H1 (cell line): ENCODE measurements around the gene ZFP37. TPM values are rescaled to one million over a fixed set of nuclear protein-coding genes. Genes with fewer than 3 reads are reported as not detected.

Experiments
- CTCF ChIA-PET: fragments of 300-600 bp; sonication (Branson Sonifier 250); formaldehyde crosslinking; loops from one replicate; lab custom pipeline; 2021; ENCODE audit not compliant: partially characterized antibody; lab: Charles Lee
- POLR2A ChIA-PET: fragments of 300-600 bp; sonication (Branson Sonifier 250); formaldehyde crosslinking; loops from one replicate; lab custom pipeline; 2021; ENCODE audit warnings: inconsistent platforms; ENCODE audit not compliant: partially characterized antibody; lab: Charles Lee
- DNase-seq, 2 experiments: peaks; one replicate each; pipeline versions ENCODE4 v3.0.0 to v3.0.0-alpha.2; 2010 to 2022; ENCODE audit warnings: low spot score in 2 of 2, low read depth in 1 of 2, mixed read lengths in 1 of 2
- FAIRE-seq: peaks from 2 replicates; lab custom pipeline; 2011; peaks lifted over from hg19 to GRCh38; lab: Jason Lieb, UNC
- H2AFZ ChIP-seq: 2 replicates; pipeline ENCODE4 v1.8.1; 2012; ENCODE audit warnings: low read length, inconsistent platforms
- H2AK5ac ChIP-seq: 2 replicates; pipeline ENCODE4 v1.6.1; 2013; ENCODE audit warnings: low read depth, low read length
- H2BK120ac ChIP-seq: replicated peaks from 2 replicates; pipeline ENCODE3; 2013; ENCODE audit warnings: low read depth, low read length, inconsistent platforms
- H2BK12ac ChIP-seq: 2 replicates; pipeline ENCODE4 v1.6.1; 2013; ENCODE audit warnings: low read depth, low read length
- H2BK15ac ChIP-seq: 2 replicates; pipeline ENCODE4 v1.6.1; 2013; ENCODE audit warnings: low read length
- H2BK20ac ChIP-seq: 2 replicates; pipeline ENCODE4 v1.6.1; 2013; ENCODE audit warnings: low read length
- H2BK5ac ChIP-seq: 2 replicates; pipeline ENCODE4 v1.6.1; 2013; ENCODE audit warnings: low read depth, low read length
- H3K14ac ChIP-seq: 2 replicates; pipeline ENCODE4 v1.6.1; 2013; ENCODE audit warnings: inconsistent platforms; ENCODE audit not compliant: insufficient read length
- H3K18ac ChIP-seq: 2 replicates; pipeline ENCODE4 v1.6.1; 2013; ENCODE audit warnings: low read length; ENCODE audit errors: extremely low read depth
- H3K23ac ChIP-seq: 2 replicates; pipeline ENCODE4 v1.6.1; 2013; ENCODE audit warnings: inconsistent platforms; ENCODE audit not compliant: insufficient read length
- H3K23me2 ChIP-seq: 2 replicates; pipeline ENCODE4 v1.6.1; 2013; ENCODE audit warnings: low read depth, low read length
- H3K27ac ChIP-seq: 2 replicates; pipeline ENCODE4 v1.6.1; 2011; ENCODE audit warnings: low read depth, low read length, inconsistent platforms
- H3K27me3 ChIP-seq, 4 experiments: replicated peaks in 1 of 4; 1 replicate in 1 of 4; 2 replicates in 3 of 4; pipeline versions ENCODE4 v1.6.1 to v1.8.1; 2011 to 2013; ENCODE audit warnings: low read length in 3 of 4, mild to moderate bottlenecking in 3 of 4, inconsistent platforms in 2 of 4, mixed read lengths in 2 of 4, moderate library complexity in 1 of 4; ENCODE audit not compliant: control insufficient read depth in 3 of 4, insufficient read depth in 3 of 4; ENCODE audit errors: extremely low read depth in 1 of 4
- H3K36me3 ChIP-seq, 4 experiments: 2 replicates each; pipeline versions ENCODE4 v1.6.1 to v1.8.1; 2011 to 2013; ENCODE audit warnings: mild to moderate bottlenecking in 4 of 4, low read length in 3 of 4, moderate library complexity in 2 of 4, control low read depth in 1 of 4, inconsistent platforms in 1 of 4; ENCODE audit not compliant: insufficient read depth in 4 of 4, control insufficient read depth in 2 of 4
- H3K4ac ChIP-seq: replicated peaks from 2 replicates; pipeline ENCODE3; 2013; ENCODE audit warnings: low read length, low read depth, mixed read lengths, inconsistent platforms; ENCODE audit not compliant: insufficient read length
- H3K4me1 ChIP-seq, 4 experiments: replicated peaks in 1 of 4; 1 replicate in 1 of 4; 2 replicates in 3 of 4; pipeline versions ENCODE4 v1.6.1 to v1.8.1; 2011 to 2013; ENCODE audit warnings: low read length in 3 of 4, inconsistent platforms in 2 of 4, mixed read lengths in 1 of 4; ENCODE audit not compliant: insufficient read depth in 4 of 4, control insufficient read depth in 3 of 4
- H3K4me2 ChIP-seq, 2 experiments: 2 replicates each; pipeline versions ENCODE4 v1.6.1 to v1.8.1; 2011 to 2013; ENCODE audit warnings: low read depth in 2 of 2, low read length in 2 of 2, control low read depth in 1 of 2, inconsistent platforms in 1 of 2, mild to moderate bottlenecking in 1 of 2; ENCODE audit not compliant: insufficient read depth in 1 of 2
- H3K4me3 ChIP-seq, 4 experiments: fragments of 200-600, 300-600 bp in 1 of 4; sonication (generic), shearing (Covaris generic), sonication (Bioruptor Twin) in 1 of 4; 2 replicates each; pipeline versions ENCODE4 v1.5.1 to v1.8.1; 2011 to 2016; ENCODE audit warnings: low read length in 4 of 4, low read depth in 3 of 4, control low read depth in 2 of 4, inconsistent platforms in 2 of 4, mild to moderate bottlenecking in 2 of 4, mixed read lengths in 1 of 4, moderate library complexity in 1 of 4; ENCODE audit not compliant: insufficient read depth in 2 of 4; ENCODE audit errors: extremely low read depth in 1 of 4
- H3K56ac ChIP-seq: replicated peaks from 2 replicates; pipeline ENCODE3; 2013; ENCODE audit warnings: low read depth, mild to moderate bottlenecking, mixed read lengths, low read length, inconsistent platforms; ENCODE audit not compliant: insufficient read length
- H3K79me1 ChIP-seq: 2 replicates; pipeline ENCODE4 v1.6.1; 2013; ENCODE audit warnings: low read depth, low read length, control low read depth
- H3K79me2 ChIP-seq, 2 experiments: 2 replicates each; pipeline versions ENCODE4 v1.6.1 to v1.8.1; 2012 to 2013; ENCODE audit warnings: low read length in 2 of 2, mild to moderate bottlenecking in 2 of 2, inconsistent platforms in 1 of 2; ENCODE audit not compliant: insufficient read depth in 2 of 2, control insufficient read depth in 1 of 2
- H3K9ac ChIP-seq, 4 experiments: replicated peaks in 1 of 4; 1 replicate in 1 of 4; 2 replicates in 3 of 4; pipeline versions ENCODE4 v1.6.1 to v1.8.1; 2011 to 2013; ENCODE audit warnings: low read depth in 3 of 4, low read length in 3 of 4, control low read depth in 2 of 4, mild to moderate bottlenecking in 2 of 4, moderate library complexity in 2 of 4, inconsistent platforms in 1 of 4; ENCODE audit errors: extremely low read depth in 1 of 4
- H3K9me3 ChIP-seq, 2 experiments: 2 replicates each; pipeline versions ENCODE4 v1.6.1 to v1.8.1; 2012 to 2013; ENCODE audit warnings: mild to moderate bottlenecking in 2 of 2, moderate library complexity in 2 of 2, control low read depth in 1 of 2, inconsistent platforms in 1 of 2, low read depth in 1 of 2, low read length in 1 of 2, mixed read lengths in 1 of 2; ENCODE audit not compliant: insufficient read depth in 2 of 2
- H4K20me1 ChIP-seq, 2 experiments: replicated peaks in 1 of 2; 2 replicates each; pipeline versions ENCODE3 to v1.8.1; 2011 to 2013; ENCODE audit warnings: inconsistent platforms in 2 of 2, low read length in 2 of 2, mild to moderate bottlenecking in 1 of 2; ENCODE audit not compliant: insufficient read depth in 2 of 2, control insufficient read depth in 1 of 2
- H4K5ac ChIP-seq: 2 replicates; pipeline ENCODE4 v1.6.1; 2013; ENCODE audit warnings: low read length, low read depth, mixed read lengths, inconsistent platforms; ENCODE audit not compliant: insufficient read length
- H4K8ac ChIP-seq: 2 replicates; pipeline ENCODE4 v1.8.0; 2013; ENCODE audit warnings: mild to moderate bottlenecking, moderate library complexity, low read length, inconsistent platforms; ENCODE audit not compliant: insufficient read depth; ENCODE audit errors: extremely low read depth
- H4K91ac ChIP-seq: replicated peaks from 2 replicates; pipeline ENCODE3; 2013; ENCODE audit warnings: low read length, mixed read lengths, inconsistent platforms; ENCODE audit not compliant: insufficient read length
- BACH1 ChIP-seq: IDR thresholded peaks from 2 replicates; pipeline ENCODE4 v1.6.1; 2012; ENCODE audit warnings: low read length, improper control_type of control experiment
- CHD1 ChIP-seq: IDR thresholded peaks from 2 replicates; pipeline ENCODE4 v1.6.1; 2012; ENCODE audit warnings: low read depth, low read length, improper control_type of control experiment
- CTBP2 ChIP-seq: IDR thresholded peaks from 2 replicates; pipeline ENCODE4 v1.7.0; 2011; ENCODE audit warnings: borderline replicate concordance, mild to moderate bottlenecking, moderate library complexity, mixed read lengths, low read length; ENCODE audit not compliant: insufficient read depth, insufficient read length
- E2F6 ChIP-seq: IDR thresholded peaks from 2 replicates; pipeline ENCODE4 v1.6.1; 2012; ENCODE audit warnings: inconsistent platforms
- HDAC6 ChIP-seq: IDR thresholded peaks from one replicate; pipeline ENCODE4 v1.7.1; 2012; ENCODE audit warnings: low read depth, mild to moderate bottlenecking, inconsistent platforms, low read length, moderate library complexity
- JUN ChIP-seq: IDR thresholded peaks from 2 replicates; pipeline ENCODE4 v1.6.1; 2011; ENCODE audit warnings: low read depth, mild to moderate bottlenecking, improper control_type of control experiment, low read length
- KDM4A ChIP-seq: IDR thresholded peaks from one replicate; pipeline ENCODE4 v1.7.1; 2012; ENCODE audit warnings: low read depth, mild to moderate bottlenecking, moderate library complexity, low read length, inconsistent platforms; ENCODE audit not compliant: severe bottlenecking
- KDM5A ChIP-seq: fragments of 200-600 bp; IDR thresholded peaks from 2 replicates; pipeline ENCODE4 v1.7.1; 2012; ENCODE audit warnings: mild to moderate bottlenecking, low read length, inconsistent platforms, mixed read lengths
- POLR2AphosphoS5 ChIP-seq: IDR thresholded peaks from 2 replicates; pipeline ENCODE4 v1.6.1; 2011; ENCODE audit warnings: low read depth, low read length
- POU5F1 ChIP-seq: IDR thresholded peaks from 2 replicates; pipeline ENCODE4 v1.6.1; 2011; ENCODE audit warnings: low read depth, mild to moderate bottlenecking, low read length, moderate library complexity
- SP4 ChIP-seq: IDR thresholded peaks from 2 replicates; pipeline ENCODE4 v1.6.1; 2012; ENCODE audit warnings: low read length, inconsistent platforms
- USF2 ChIP-seq: IDR thresholded peaks from 2 replicates; pipeline ENCODE4 v1.6.1; 2011; ENCODE audit warnings: low read length, improper control_type of control experiment
- WGBS, 2 experiments: shearing (Covaris generic) in 1 of 2; methylation state at CpG; one replicate each; pipeline versions ENCODE4 v1.1.6 to v1.1.7; 2013 to 2015; ENCODE audit warnings: low lambda C conversion rate in 2 of 2, mixed read lengths in 2 of 2, inconsistent platforms in 1 of 2, low coverage in 1 of 2, missing lambda C conversion rate in 1 of 2; ENCODE audit not compliant: insufficient replicate concordance in 2 of 2, insufficient coverage in 1 of 2, insufficient read length in 1 of 2; ENCODE audit errors: extremely low coverage in 1 of 2, missing lambda C conversion rate in 1 of 2; 5-methylcytosine and 5-hydroxymethylcytosine counted together
- polyA plus RNA-seq, 7 experiments: library from polyadenylated mRNA; depleted of rRNA in 3 of 7; stranded (reverse) in 5 of 7; unstranded in 2 of 7; fragments of >200 nt in 5 of 7; fragments of 200-250 nt in 2 of 7; gene quantifications; 1 replicate in 5 of 7; 2 replicates in 1 of 7; 4 replicates in 1 of 7; pipeline versions ENCODE4 v1.2.1 to v1.2.3, GENCODE V29; 2011 to 2013; ENCODE audit warnings: missing spikeins in 2 of 7, mixed read lengths in 2 of 7
- total RNA-seq: library from RNA; stranded (reverse); fragmentation: NEBNext Ultra II Directional; extraction: Animal tissue kit (Norgen Biotek cat#: 25700); gene quantifications from 2 replicates; pipeline ENCODE4 v1.2.1, GENCODE V29; 2021

Gene ZFP37
- total and polyA plus RNA-seq, 2 of the 8 experiments (the other 6 are each of a cell fraction or from before 2014, with no cell fraction given): 0.38 to 5.1 TPM

GRCh38 chr9:113057193-113057592 lies 669 bp upstream of the ZFP37 start:
- H4K20me1 ChIP-seq: peaks cover under 1 to 2% of the 10 kb centered on the region in 2 experiments
- no peak overlapping the region for H2BK5ac ChIP-seq
- no peak overlapping the region for H4K91ac ChIP-seq
- H2BK15ac ChIP-seq: no peak overlapping the region
- no peaks in the 10 kb centered on the region; a peak in 2 of 7 replicates for H3K4me1 ChIP-seq
- H3K4ac ChIP-seq: no peak overlapping the region
- no peak overlapping the region for H4K8ac ChIP-seq
- peak overlapping the region in 1 of 4 experiments; percentile 95; a peak in 2 of 8 replicates for H3K4me3 ChIP-seq
- H2BK20ac ChIP-seq: no peak overlapping the region
- H3K27ac ChIP-seq: no peak overlapping the region
- H3K23me2 ChIP-seq: peaks cover 10% of the 10 kb centered on the region
- POLR2A ChIA-PET: no interaction called here
- no peaks in the 10 kb centered on the region for H3K79me1 ChIP-seq
- H3K27me3 ChIP-seq: peaks cover 30 to 41% (median 38%) of the 10 kb centered on the region in 4 experiments
- H2AK5ac ChIP-seq: no peak overlapping the region
- H2AFZ ChIP-seq: no peak overlapping the region
- no peak for DNase-seq
- 74% methylated on average over 5 of the region's 5 CpGs; no CpG with 5 or more reads in 1 of the 2 experiments for WGBS, 2 experiments
- CTCF ChIA-PET: interaction anchor here (0.6 kb wide), 1 partner anchor 46 kb away, joined by 3 read pairs; no protein-coding TSS in a partner anchor
- peaks cover 0 to 3% (median 0%) of the 10 kb centered on the region in 4 experiments; a peak in 1 of 8 replicates for H3K36me3 ChIP-seq
- no peak overlapping the region for H3K9ac ChIP-seq
- H4K5ac ChIP-seq: no peak overlapping the region
- H3K4me2 ChIP-seq: peak overlapping the region; percentile 67 to 99; a peak in 2 of 4 replicates
- H3K14ac ChIP-seq: no peak overlapping the region
- peaks cover 8 to 22% of the 10 kb centered on the region in 2 experiments; a peak in 3 of 4 replicates for H3K9me3 ChIP-seq
- no peaks in the 10 kb centered on the region for H3K79me2 ChIP-seq
- no peak overlapping the region for H3K23ac ChIP-seq
- TF ChIP-seq HDAC6: no peak
- no peak for TF ChIP-seq E2F6
- TF ChIP-seq CHD1: no peak
- no peak for TF ChIP-seq JUN
- no peak for TF ChIP-seq CTBP2
- TF ChIP-seq KDM4A: no peak
- TF ChIP-seq KDM5A: no peak
- TF ChIP-seq SP4: no peak
- no peak for TF ChIP-seq POU5F1
- TF ChIP-seq BACH1: no peak
- TF ChIP-seq USF2: no peak
- no peak for TF ChIP-seq POLR2AphosphoS5
- TF ChIP-seq, all 59 proteins: peak for 0
- no peak overlapping the region for H3K18ac ChIP-seq
- no peak overlapping the region for H2BK12ac ChIP-seq
- H3K56ac ChIP-seq: no peak overlapping the region
- FAIRE-seq: no peak
- no peak overlapping the region for H2BK120ac ChIP-seq
